ENCODE measurements around the gene SLC28A1.

SLC28A1 gene

GRCh38 chr15:84892786-84893307 lies 8.4 kb downstream of the SLC28A1 start:
- Histone ChIP-seq H3K36me3 (no peaks in the 10 kb centered on the region), H3K27ac (no peak overlapping the region), H3K4me3 (ENCODE audit: low read depth, low read length) (no peak overlapping the region), H3K27me3 (ENCODE audit: insufficient read depth, low read depth, severe bottlenecking) (no peaks in the 10 kb centered on the region), H3K9me3 (ENCODE audit: severe bottlenecking) (no peaks in the 10 kb centered on the region)
- no peak for TF ChIP-seq CTCF (IDR thresholded peaks at IDR 0.05; ENCODE audit: low read depth, low read length)
- no peak for DNase-seq

DNA sequence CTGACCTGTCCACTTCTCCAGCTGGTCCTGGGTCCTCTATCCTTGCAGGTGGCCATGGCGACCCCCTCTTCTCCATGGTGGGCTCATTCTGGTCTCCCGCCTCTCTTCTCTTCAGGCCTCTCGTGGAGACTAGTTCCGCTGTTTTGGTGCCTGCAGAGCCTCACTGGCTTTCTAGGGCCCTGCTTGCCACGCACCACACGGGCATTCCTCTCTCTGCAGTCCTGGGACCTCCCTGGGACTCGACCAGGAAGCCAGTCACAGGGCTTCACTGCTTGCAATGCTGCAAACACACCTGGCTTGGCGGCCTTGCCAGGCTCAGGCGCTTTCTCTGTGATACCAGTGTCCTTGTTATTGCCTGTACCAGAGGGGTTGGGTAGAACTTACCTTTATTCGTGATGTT lies 9.1 kb downstream of the SLC28A1 start:
- no peak overlapping the region for H3K27ac ChIP-seq
- no peaks in the 10 kb centered on the region for H3K36me3 ChIP-seq
- no peak overlapping the region for H3K4me3 ChIP-seq (ENCODE audit: low read depth, low read length)
- TF ChIP-seq CTCF (IDR thresholded peaks at IDR 0.05; ENCODE audit: low read depth, low read length), result no peak
- no peak for DNase-seq
- H3K27me3 ChIP-seq (ENCODE audit: insufficient read depth, low read depth, severe bottlenecking), result no peaks in the 10 kb centered on the region
- no peaks in the 10 kb centered on the region for H3K9me3 ChIP-seq (ENCODE audit: severe bottlenecking)

DNA sequence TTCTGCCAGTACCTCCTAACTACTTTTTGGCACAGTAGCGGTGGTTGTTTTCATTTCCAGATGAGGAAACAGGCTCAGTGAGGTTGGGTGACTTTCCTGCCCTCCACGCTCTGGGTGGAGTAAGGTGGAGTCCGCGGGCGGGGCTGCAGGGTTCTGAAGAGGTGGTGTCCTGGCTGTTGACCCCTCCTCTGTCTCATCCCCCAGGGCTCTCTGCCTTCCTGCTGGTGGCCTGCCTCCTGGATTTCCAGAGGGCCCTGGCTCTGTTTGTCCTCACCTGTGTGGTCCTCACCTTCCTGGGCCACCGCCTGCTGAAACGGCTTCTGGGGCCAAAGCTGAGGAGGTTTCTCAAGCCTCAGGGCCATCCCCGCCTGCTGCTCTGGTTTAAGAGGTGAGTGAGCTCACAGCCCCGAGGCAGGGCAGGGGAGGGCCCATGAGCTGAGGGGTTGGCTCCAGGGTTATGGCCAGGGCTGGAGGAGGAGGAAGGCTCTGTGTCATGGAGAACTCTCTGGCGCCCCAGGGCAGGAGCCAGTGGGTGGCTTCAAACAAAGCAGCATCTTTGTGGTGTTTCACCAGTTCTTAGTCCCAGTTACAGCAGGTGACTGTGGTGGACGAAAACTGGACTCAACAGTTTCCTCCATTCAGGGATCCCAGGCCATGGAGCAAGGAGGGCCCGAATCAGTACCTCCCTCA lies 10.4 kb downstream of the SLC28A1 start:
- Histone ChIP-seq H3K27me3 (ENCODE audit: insufficient read depth, low read depth, severe bottlenecking) (no peaks in the 10 kb centered on the region), H3K4me3 (ENCODE audit: low read depth, low read length) (no peak overlapping the region), H3K36me3 (no peaks in the 10 kb centered on the region), H3K9me3 (ENCODE audit: severe bottlenecking) (no peaks in the 10 kb centered on the region), H3K27ac (no peak overlapping the region)
- DNase-seq, result no peak
- no peak for TF ChIP-seq CTCF (IDR thresholded peaks at IDR 0.05; ENCODE audit: low read depth, low read length)

GRCh38 chr15:84898761-84899160 lies 14.3 kb downstream of the SLC28A1 start:
- H3K9me3 ChIP-seq (ENCODE audit: severe bottlenecking), result no peaks in the 10 kb centered on the region
- TF ChIP-seq CTCF (IDR thresholded peaks at IDR 0.05; ENCODE audit: low read depth, low read length), result no peak
- no peaks in the 10 kb centered on the region for H3K36me3 ChIP-seq
- H3K4me3 ChIP-seq (ENCODE audit: low read depth, low read length), result no peak overlapping the region
- DNase-seq, result no peak
- H3K27ac ChIP-seq, result no peak overlapping the region
- no peaks in the 10 kb centered on the region for H3K27me3 ChIP-seq (ENCODE audit: insufficient read depth, low read depth, severe bottlenecking)

DNA sequence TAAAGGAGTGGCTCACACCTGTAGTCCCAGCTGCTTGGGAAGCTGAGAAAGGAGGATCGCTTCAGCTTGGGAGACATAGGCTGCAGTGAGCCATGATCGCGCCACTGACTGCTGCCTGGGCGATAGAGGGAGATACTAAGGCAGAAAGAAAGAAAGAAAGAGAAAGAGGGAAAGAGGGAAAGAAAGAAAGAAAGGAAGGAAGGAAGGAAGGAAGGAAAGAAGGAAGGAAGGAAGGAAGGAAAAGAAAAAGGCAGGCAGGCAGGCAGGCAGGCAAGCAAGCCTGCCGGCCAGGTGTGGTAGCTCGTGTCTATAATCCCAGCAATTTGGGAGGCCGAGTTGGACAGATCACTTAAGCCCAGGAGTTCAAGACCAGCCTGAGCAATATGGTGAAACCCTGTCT lies 15.3 kb downstream of the SLC28A1 start:
- no peak for DNase-seq
- H3K27me3 ChIP-seq (ENCODE audit: insufficient read depth, low read depth, severe bottlenecking), result no peaks in the 10 kb centered on the region
- no peak for TF ChIP-seq CTCF (IDR thresholded peaks at IDR 0.05; ENCODE audit: low read depth, low read length)
- no peaks in the 10 kb centered on the region for H3K9me3 ChIP-seq (ENCODE audit: severe bottlenecking)
- H3K27ac ChIP-seq, result no peak overlapping the region
- no peaks in the 10 kb centered on the region for H3K36me3 ChIP-seq
- no peak overlapping the region for H3K4me3 ChIP-seq (ENCODE audit: low read depth, low read length)

DNA sequence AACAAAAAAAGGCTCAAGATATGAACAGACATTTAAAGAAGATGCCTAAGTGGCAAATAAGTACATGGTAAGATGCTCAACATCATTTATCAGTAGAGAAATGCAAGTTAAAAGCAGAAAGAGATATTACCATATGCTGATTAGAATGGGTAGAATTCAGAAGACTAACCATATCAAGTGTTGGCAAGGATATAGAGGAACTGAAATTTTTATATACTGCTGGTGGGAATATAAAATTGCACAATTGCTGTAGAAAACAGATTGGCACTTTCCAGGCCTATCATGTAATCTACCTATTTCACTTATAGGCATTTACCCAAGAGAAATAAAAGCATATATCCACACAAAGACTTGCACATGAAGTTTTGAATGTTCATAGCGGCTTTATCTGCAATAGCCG lies 17.1 kb downstream of the SLC28A1 start:
- Histone ChIP-seq H3K9me3 (ENCODE audit: severe bottlenecking) (no peaks in the 10 kb centered on the region), H3K36me3 (no peaks in the 10 kb centered on the region), H3K27me3 (ENCODE audit: insufficient read depth, low read depth, severe bottlenecking) (no peaks in the 10 kb centered on the region), H3K4me3 (ENCODE audit: low read depth, low read length) (no peak overlapping the region), H3K27ac (no peak overlapping the region)
- no peak for DNase-seq
- TF ChIP-seq CTCF (IDR thresholded peaks at IDR 0.05; ENCODE audit: low read depth, low read length), result no peak
